GM12874 (cell line): ENCODE measurements around the gene HHIPL2.

Experiments used
- CTCF ChIP-seq: IDR thresholded peaks from 2 replicates; pipeline ENCODE4 v1.5.1; 2011; ENCODE audit warnings: low read depth, mild to moderate bottlenecking, control low read depth, low read length, moderate library complexity; ENCODE audit not compliant: insufficient read depth

Gene HHIPL2

GRCh38 chr1:222539951-222540597 is 7.8 kb downstream of the HHIPL2 start:
- no peak for TF ChIP-seq CTCF

- TF ChIP-seq CTCF, result no peak
These were observed 12.4 kb downstream of the HHIPL2 start for GRCh38 chr1:222535455-222535854.

- no peak for TF ChIP-seq CTCF
These were observed 17.1 kb downstream of the HHIPL2 start for GRCh38 chr1:222530852-222531251.

GRCh38 chr1:222529916-222530315 is 18.0 kb downstream of the HHIPL2 start:
- no peak for TF ChIP-seq CTCF

- TF ChIP-seq CTCF, result no peak
These were observed 18.7 kb downstream of the HHIPL2 start for GRCh38 chr1:222529181-222529580.

GRCh38 chr1:222525951-222526350 is 22.0 kb downstream of the HHIPL2 start:
- no peak for TF ChIP-seq CTCF

- TF ChIP-seq CTCF, result no peak
These were observed 24.1 kb downstream of the HHIPL2 start for GRCh38 chr1:222523852-222524251.
